Thoracic aorta (tissue), 2 donors: ENCODE results near the gene USP40. TPM values are rescaled to one million over a fixed set of nuclear protein-coding genes. Genes with fewer than 3 reads are reported as not detected.

ENCODE experiments used
- ATAC-seq: fragments of 150-250 bp; one replicate; pipeline ENCODE4 v1.8.0; 2017; ENCODE audit warnings: low read depth; ENCODE audit not compliant: insufficient number of reproducible peaks, low FRiP score
- DNase-seq: peaks from one replicate; pipeline ENCODE4 v3.0.0-alpha.2; 2020; ENCODE audit warnings: low spot score
- H3K27ac ChIP-seq, 2 donors: fragments of 200-600 bp; sonication (generic); 1 replicate in 1 of 2; 2 replicates in 1 of 2; pipeline ENCODE4 v1.5.1; 2016; ENCODE audit warnings: mild to moderate bottlenecking in 2 of 2, moderate library complexity in 2 of 2
- H3K27me3 ChIP-seq: fragments of 200-600 bp; sonication (generic); replicated peaks from 2 replicates; pipeline ENCODE4 v1.6.0; 2016; ENCODE audit warnings: mild to moderate bottlenecking; ENCODE audit not compliant: insufficient read depth
- H3K36me3 ChIP-seq: fragments of 200-600 bp; sonication (generic); one replicate; pipeline ENCODE4 v1.5.1; 2016
- H3K4me1 ChIP-seq, 2 donors: fragments of 200-600 bp; sonication (generic); 1 replicate in 1 of 2; 2 replicates in 1 of 2; pipeline versions ENCODE4 v1.5.1 to v1.6.0; 2016; ENCODE audit warnings: low read depth in 2 of 2, mild to moderate bottlenecking in 1 of 2; ENCODE audit not compliant: control insufficient read depth in 1 of 2
- H3K4me3 ChIP-seq: fragments of 200-600 bp; sonication (generic); 2 replicates; pipeline ENCODE4 v1.5.1; 2016; ENCODE audit warnings: mild to moderate bottlenecking
- H3K9me3 ChIP-seq: fragments of 200-600 bp; sonication (generic); 2 replicates; pipeline ENCODE4 v1.5.1; 2016
- CTCF ChIP-seq: fragments of 200-600 bp; sonication (generic); IDR thresholded peaks from one replicate; pipeline ENCODE4 v1.5.1; 2019; ENCODE audit warnings: antibody characterized with exemption
- total RNA-seq, 2 donors: library from RNA; depleted of rRNA; stranded (reverse); fragments of >200 nt; gene quantifications; one replicate each; pipeline versions ENCODE4 v1.1.0 to v1.2.3, GENCODE V29; 2016

USP40 gene
- total RNA-seq, 2 donors from 2014 or later = 23.3 to 30.0 TPM

DNA sequence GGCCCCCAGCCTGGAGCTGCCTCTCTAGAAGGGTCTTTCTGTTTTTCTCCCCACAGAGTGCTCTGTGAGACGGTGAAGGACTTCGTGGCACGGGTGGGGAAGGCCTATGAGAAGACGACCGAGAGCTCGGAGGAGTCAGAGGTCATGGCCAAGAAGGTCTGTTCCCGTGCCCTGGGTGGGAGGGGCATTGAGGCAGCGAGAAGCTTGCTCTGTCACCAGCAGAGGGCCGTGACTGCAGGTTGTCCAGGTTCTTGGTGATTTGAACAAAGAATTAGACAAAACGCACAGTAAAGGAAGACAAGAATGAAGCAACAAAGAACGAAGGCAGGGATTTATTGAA is 118.4 kb downstream of the USP40 start:
- Histone ChIP-seq H3K27ac (no peak overlapping the region), H3K4me3 (no peak overlapping the region), H3K27me3 (no peaks in the 10 kb centered on the region), H3K9me3 (no peaks in the 10 kb centered on the region), H3K36me3 (peaks cover 58% of the 10 kb centered on the region), H3K4me1 (peaks cover 0 to 5% of the 10 kb centered on the region in 2 donors)
- TF ChIP-seq CTCF = no peak
- ATAC-seq = no peak
- DNase-seq = no peak

DNA sequence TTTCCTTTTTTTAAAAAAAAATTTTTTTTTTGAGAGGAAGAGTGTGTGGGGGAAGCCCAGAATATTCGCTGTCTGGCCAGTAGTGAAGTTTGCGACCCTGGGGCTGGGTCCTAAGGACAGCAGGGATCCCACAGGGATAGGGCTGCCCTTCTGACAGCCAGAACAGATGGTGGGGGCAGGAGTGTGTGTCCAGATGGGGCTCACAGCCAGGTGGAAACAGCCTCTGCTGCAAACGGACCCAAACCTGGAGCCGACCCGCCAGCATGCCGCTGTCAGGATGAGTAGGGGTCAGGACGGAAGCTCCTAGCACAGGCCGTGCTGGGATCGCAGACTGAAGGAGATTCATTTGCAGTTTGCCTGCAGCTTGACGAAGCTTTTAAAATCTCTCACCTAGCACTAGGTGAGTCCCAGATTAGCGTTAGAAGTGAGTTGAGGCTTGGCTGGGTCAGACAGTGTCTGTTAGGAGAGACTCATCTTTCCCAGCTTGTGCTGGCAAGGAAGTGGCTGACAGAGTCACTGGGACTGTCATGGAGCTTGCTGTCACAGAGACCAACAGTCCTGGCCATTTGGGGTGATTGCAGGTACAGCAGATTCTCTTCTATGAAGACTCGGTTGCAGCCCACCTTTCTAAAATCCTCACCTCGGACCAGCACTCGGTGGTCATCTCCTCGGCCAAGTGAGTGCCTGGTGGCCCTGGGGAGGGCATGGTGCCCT is 118.9 kb downstream of the USP40 start:
- Histone ChIP-seq H3K27ac (no peak overlapping the region), H3K9me3 (no peaks in the 10 kb centered on the region), H3K4me1 (peaks cover 0 to 5% of the 10 kb centered on the region in 2 donors), H3K4me3 (no peak overlapping the region), H3K36me3 (peaks cover 53% of the 10 kb centered on the region), H3K27me3 (no peaks in the 10 kb centered on the region)
- TF ChIP-seq CTCF = no peak
- DNase-seq = no peak
- no peak for ATAC-seq

- no peak for TF ChIP-seq CTCF
- DNase-seq (no peak), ATAC-seq (no peak)
- Histone ChIP-seq H3K36me3 (peaks cover 47% of the 10 kb centered on the region), H3K9me3 (no peaks in the 10 kb centered on the region), H3K27me3 (no peaks in the 10 kb centered on the region), H3K27ac (no peak overlapping the region), H3K4me1 (peaks cover 0 to 5% of the 10 kb centered on the region in 2 donors), H3K4me3 (no peak overlapping the region)
These were observed 119.8 kb downstream of the USP40 start for GRCh38 chr2:233446606-233447305.

DNA sequence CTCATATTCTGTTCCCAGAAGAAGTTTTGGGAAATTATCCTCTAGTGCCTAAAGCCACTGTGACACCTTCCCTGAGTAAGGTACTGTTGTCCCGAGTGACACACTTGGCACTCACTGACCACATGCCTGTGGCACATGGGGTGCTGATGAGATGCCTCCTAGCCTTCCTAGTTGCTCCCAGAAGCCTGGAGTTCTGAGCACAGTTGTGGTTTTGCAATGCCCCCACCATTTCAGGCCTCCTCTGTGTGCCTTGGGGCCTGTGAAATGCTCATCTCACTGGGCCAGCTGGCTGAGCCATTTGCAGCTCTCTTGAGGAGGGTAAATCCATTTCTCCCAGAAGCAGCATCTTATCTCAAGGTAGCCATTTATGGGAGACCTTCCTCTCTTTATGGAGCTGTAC is 120.5 kb downstream of the USP40 start:
- Histone ChIP-seq H3K9me3 (no peaks in the 10 kb centered on the region), H3K4me1 (peaks cover 0 to 5% of the 10 kb centered on the region in 2 donors), H3K27me3 (no peaks in the 10 kb centered on the region), H3K27ac (no peak overlapping the region), H3K4me3 (no peak overlapping the region), H3K36me3 (peaks cover 43% of the 10 kb centered on the region)
- DNase-seq (no peak), ATAC-seq (no peak)
- no peak for TF ChIP-seq CTCF

DNA sequence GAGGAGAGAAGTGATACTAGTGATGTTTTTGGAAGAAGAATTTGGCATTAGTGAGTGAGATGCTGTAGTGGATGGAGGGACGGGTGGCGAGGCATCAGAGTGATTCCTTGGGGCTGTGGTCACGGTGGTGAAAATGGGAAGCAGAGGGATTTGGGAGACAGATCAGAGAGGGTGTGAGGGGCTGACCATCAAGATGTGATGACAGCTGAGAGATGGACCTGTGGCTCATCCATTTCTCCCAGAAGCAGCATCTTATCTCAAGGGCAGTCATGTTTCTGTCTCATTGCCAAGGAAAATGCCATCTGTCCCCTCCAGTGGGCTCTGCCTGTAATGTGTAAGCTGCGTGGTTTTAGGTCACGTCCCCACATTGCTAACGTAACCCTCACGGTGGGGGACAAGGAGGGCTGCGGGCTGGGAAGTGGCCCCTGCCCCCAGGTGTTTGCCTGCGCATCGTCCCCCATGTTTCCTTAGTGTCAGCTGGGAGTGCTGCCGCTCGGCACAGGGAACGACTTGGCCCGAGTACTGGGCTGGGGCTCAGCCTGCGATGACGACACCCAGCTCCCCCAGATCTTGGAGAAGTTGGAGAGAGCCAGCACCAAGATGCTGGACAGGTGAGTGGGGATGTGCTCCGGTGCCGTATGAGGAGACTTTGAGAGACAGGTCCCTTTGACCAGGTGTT is 121.3 kb downstream of the USP40 start:
- no peak for TF ChIP-seq CTCF
- Histone ChIP-seq H3K36me3 (peaks cover 35% of the 10 kb centered on the region), H3K27ac (no peak overlapping the region), H3K9me3 (no peaks in the 10 kb centered on the region), H3K4me1 (peaks cover 0 to 5% of the 10 kb centered on the region in 2 donors), H3K27me3 (no peaks in the 10 kb centered on the region), H3K4me3 (no peak overlapping the region)
- ATAC-seq (no peak), DNase-seq (no peak)
